GM18858 (cell line): ENCODE results near the gene ARL6IP4.

ENCODE experiments used
- ATAC-seq: cut with Tn5 transposase; IDR thresholded peaks from one replicate; pipeline ENCODE4 v1.9.1; 2021; ENCODE audit not compliant: unreplicated experiment

ARL6IP4 gene

GRCh38 chr12:122989874-122990419 is 9.5 kb downstream of the ARL6IP4 start:
- no peak for ATAC-seq

- ATAC-seq = no peak
Observed at GRCh38 chr12:122990561-122990960, 10.1 kb downstream of the ARL6IP4 start.

GRCh38 chr12:122990961-122991622 is 10.6 kb downstream of the ARL6IP4 start:
- no peak for ATAC-seq

- ATAC-seq = no peak
Observed at GRCh38 chr12:122991623-122992275, 11.3 kb downstream of the ARL6IP4 start.

- ATAC-seq = no peak
Observed at GRCh38 chr12:122992386-122992785, 11.9 kb downstream of the ARL6IP4 start.

DNA sequence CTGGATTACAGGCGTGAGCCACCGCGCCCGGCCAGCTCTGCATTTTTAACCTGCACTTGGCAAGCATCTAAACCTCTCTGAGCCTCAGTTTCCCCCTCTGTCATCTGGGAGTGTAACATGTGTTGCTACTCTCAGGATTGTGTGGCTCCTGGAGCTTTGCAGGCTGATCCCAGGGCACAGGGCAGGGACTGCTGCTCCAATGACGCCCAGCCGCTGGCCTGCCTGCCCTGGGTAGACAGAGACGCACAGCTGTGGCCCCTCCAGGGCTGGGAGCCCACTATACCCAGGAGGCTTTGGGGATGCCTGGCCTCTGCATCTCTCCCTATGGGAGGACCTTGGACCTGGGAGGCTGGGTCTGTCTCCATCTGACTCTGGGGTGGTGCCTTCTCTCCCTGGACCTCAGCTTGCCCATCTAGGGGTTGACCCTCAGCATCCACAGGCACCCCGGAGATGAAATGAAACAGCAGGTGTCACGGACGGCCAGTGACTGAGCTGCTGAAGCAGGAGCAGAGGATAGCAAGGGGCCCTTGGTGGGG is 13.7 kb downstream of the ARL6IP4 start:
- ATAC-seq = no peak

- ATAC-seq = no peak
Observed at GRCh38 chr12:122994781-122995502, 14.5 kb downstream of the ARL6IP4 start.

- ATAC-seq = no peak
Observed at GRCh38 chr12:122995503-122996187, 15.2 kb downstream of the ARL6IP4 start.

DNA sequence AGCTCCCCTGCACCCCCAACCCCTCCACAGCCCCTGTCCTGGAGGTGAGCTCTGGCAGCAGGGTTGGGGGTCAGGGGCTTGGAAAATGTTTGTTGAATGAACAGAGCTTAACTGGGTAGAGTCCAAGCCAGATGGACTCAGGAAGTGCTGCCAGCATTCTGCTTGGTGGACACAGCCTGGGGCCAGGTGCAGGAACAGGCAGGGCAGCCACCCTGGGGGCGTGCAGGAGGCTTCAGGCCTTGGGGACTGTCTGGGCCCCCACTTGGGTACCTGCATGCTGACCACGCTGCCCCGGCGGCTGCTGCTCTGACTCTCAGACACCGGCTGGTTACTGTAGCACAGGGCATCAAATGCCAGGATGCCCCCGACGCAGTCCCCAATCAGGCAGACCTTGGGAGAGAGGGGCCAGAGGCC is 15.7 kb downstream of the ARL6IP4 start:
- no peak for ATAC-seq

DNA sequence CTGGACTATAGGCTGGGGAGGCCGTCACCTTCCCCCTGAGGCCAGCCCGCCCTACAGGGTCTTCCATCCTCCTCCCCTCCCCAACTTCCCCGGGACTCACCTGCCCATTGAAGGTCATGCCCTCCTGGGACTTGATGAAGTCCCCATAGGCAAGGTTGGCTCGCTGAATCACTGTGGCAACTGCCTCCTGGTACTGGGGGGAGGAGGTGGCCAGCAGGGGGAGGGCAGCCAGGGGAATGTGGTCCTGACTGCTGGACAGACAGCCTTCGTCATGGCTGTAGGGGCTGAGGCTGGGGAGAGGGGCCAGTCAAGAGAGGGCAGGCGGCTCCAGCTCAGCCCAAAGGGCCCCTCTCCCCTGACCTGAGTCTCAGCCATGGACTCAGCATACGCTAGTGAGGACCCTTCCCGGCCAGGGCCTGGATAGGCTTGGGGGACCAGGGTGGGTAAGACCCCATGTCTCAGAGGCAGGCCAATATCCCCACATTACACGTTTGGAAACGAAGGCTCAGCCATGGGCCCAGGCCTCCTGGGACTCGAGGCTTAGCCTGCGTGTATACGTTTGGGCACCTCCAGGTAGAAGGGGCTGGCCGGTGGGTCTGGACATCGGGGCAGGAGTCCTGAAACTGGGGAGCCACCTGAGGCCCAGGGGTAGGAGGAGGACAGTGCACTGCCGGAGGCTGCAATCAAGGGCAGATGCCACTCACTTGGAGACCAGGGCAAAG is 16.3 kb downstream of the ARL6IP4 start:
- ATAC-seq = no peak

- no peak for ATAC-seq
Observed at GRCh38 chr12:122997343-122998250, 17.1 kb downstream of the ARL6IP4 start.

GRCh38 chr12:122998316-122998715 is 17.8 kb downstream of the ARL6IP4 start:
- no peak for ATAC-seq

GRCh38 chr12:122999196-122999946 is 18.9 kb downstream of the ARL6IP4 start:
- ATAC-seq = no peak

- no peak for ATAC-seq
Observed at GRCh38 chr12:122999986-123000420, 19.5 kb downstream of the ARL6IP4 start.

- no peak for ATAC-seq
Observed at GRCh38 chr12:123000578-123000977, 20.1 kb downstream of the ARL6IP4 start.

DNA sequence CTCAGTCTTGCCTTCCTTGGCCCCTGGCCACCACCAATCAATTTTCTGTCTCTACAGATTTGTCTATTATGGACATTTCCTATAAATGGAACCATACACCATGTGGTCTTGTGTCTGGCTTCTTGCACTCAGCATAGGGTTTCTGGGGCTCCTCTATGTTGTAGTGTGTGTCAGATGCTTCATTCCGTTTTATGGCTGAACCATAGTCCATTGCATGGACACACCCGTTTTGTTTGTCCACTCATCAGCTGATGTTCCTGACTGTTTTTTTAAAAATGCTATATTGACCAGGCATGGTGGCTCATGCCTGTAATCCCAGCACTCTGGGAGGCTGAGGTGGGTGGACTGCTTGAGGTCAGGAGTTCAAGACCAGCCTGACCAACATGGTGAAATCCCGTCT is 21.0 kb downstream of the ARL6IP4 start:
- no peak for ATAC-seq

DNA sequence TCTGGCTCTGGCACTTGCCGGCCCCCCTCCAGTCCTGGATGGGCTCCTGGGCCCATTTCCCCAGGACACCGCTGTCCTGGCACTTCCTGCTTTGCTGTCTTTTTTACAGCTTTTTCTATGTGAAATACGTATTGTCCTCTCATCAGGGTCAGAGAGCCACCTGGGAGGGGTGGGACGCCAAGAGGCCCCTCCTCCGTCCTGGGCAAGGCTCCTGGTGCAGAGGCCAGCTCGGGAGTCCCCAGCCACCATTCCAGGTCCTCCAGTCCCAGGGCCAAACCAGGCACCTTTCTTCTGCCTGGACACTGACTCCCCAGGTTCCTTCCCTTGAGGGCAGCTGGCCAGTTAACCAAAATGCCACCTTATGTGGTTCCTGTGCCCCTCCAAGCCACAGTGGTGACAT is 22.8 kb downstream of the ARL6IP4 start:
- no peak for ATAC-seq

- ATAC-seq = no peak
Observed at GRCh38 chr12:123004287-123004686, 23.8 kb downstream of the ARL6IP4 start.
